Colonic mucosa (tissue), 4 donors: ENCODE results near the gene NXT1. TPM values are rescaled to one million over a fixed set of nuclear protein-coding genes. Genes with fewer than 3 reads are reported as not detected.

Experiments
- DNase-seq: peaks from one replicate; pipeline ENCODE4 v3.0.0-alpha.2; 2020
- H3K27ac ChIP-seq: fragments of 200-600 bp; one replicate; pipeline ENCODE4 v1.8.0; 2021
- H3K27me3 ChIP-seq: fragments of 200-600 bp; one replicate; pipeline ENCODE4 v1.8.0; 2021
- H3K36me3 ChIP-seq: fragments of 200-600 bp; one replicate; pipeline ENCODE4 v1.8.0; 2021
- H3K4me1 ChIP-seq: fragments of 200-600 bp; one replicate; pipeline ENCODE4 v1.8.0; 2021; ENCODE audit warnings: mild to moderate bottlenecking
- H3K4me3 ChIP-seq: fragments of 200-600 bp; one replicate; pipeline ENCODE4 v1.8.0; 2021
- H3K9ac ChIP-seq, 2 donors: one replicate each; pipeline ENCODE4 v1.7.0; 2013; ENCODE audit warnings: control low read depth in 2 of 2, low read depth in 2 of 2, low read length in 2 of 2
- H3K9me3 ChIP-seq: fragments of 200-600 bp; one replicate; pipeline ENCODE4 v1.8.0; 2021
- CTCF ChIP-seq: fragments of 200-600 bp; IDR thresholded peaks from one replicate; pipeline ENCODE4 v1.8.0; 2022; ENCODE audit warnings: antibody characterized with exemption, mild to moderate bottlenecking
- intact Hi-C: fragments of 100-400 bp; cut with DNase I; formaldehyde crosslinking; loops from one replicate; pipeline ENCODE4 v1.14.1; 2022
- total RNA-seq, 2 donors: library from RNA; stranded (reverse); fragmentation: NEBNext Ultra II Directional in 1 of 2; extraction: Animal tissue kit (Norgen Biotek cat#: 25700) in 1 of 2; gene quantifications; one replicate each; pipeline ENCODE4 v1.2.1, GENCODE V29; 2021
- donor health status: healthy.
- donor health status: DM: no; HTN: no; CAD: no.
- donor health status: DM: no; HTN: no; CAD: no.

Gene NXT1
- total RNA-seq, 2 donors from 2014 or later: 12.4 to 16.6 TPM

GRCh38 chr20:23360531-23360930, 9.9 kb downstream of the NXT1 start:
- no peaks in the 10 kb centered on the region for H3K9me3 ChIP-seq
- no peaks in the 10 kb centered on the region for H3K36me3 ChIP-seq
- no peak for TF ChIP-seq CTCF
- intact Hi-C loops: loop anchor here (5.0 kb wide), 1 partner anchor 62 kb away; the partner anchor contains the start of gene NAPB
- peak overlapping the region; percentile 98 for H3K27ac ChIP-seq
- no peak overlapping the region for H3K9ac ChIP-seq
- H3K27me3 ChIP-seq: no peaks in the 10 kb centered on the region
- no peak for DNase-seq
- peaks cover 12% of the 10 kb centered on the region for H3K4me1 ChIP-seq
- no peak overlapping the region for H3K4me3 ChIP-seq

- Histone ChIP-seq H3K4me1 (peaks cover 12% of the 10 kb centered on the region), H3K9ac (peak overlapping the region; percentile 93 to 96), H3K27me3 (no peaks in the 10 kb centered on the region), H3K9me3 (no peaks in the 10 kb centered on the region), H3K4me3 (peak overlapping the region; percentile 63), H3K27ac (peak overlapping the region; percentile 98), H3K36me3 (no peaks in the 10 kb centered on the region)
- no peak for TF ChIP-seq CTCF
- peak; percentile 29 for DNase-seq
- intact Hi-C loops: loop anchor here (5.0 kb wide), 1 partner anchor 61 kb away; the partner anchor contains the start of gene NAPB
Observed at GRCh38 chr20:23361119-23361475, 10.5 kb downstream of the NXT1 start.

- Histone ChIP-seq H3K4me1 (peaks cover 12% of the 10 kb centered on the region), H3K4me3 (peak within 1 kb of the TSS; percentile 79), H3K27me3 (no peaks in the 10 kb centered on the region), H3K36me3 (no peaks in the 10 kb centered on the region), H3K9ac (peak within 1 kb of the TSS; percentile 93 to 96), H3K27ac (peak within 1 kb of the TSS; percentile 98), H3K9me3 (no peaks in the 10 kb centered on the region)
- TF ChIP-seq CTCF: no peak
- intact Hi-C loops: loop anchor here (5.0 kb wide), 1 partner anchor 61 kb away; the partner anchor contains the start of gene NAPB
- DNase-seq: peak; percentile 97
Observed at GRCh38 chr20:23361476-23362391, 11.1 kb downstream of the NXT1 start, which contains the start of gene GZF1. Gene GZF1, plus strand, starts transcription at chr20:23362182. Its CDS starts 2,202 bp downstream, at chr20:23364384.

- Histone ChIP-seq H3K27me3 (no peaks in the 10 kb centered on the region), H3K4me3 (peak overlapping the region; percentile 79), H3K27ac (peak overlapping the region; percentile 89), H3K4me1 (peaks cover 12% of the 10 kb centered on the region), H3K9me3 (no peaks in the 10 kb centered on the region), H3K9ac (peak overlapping the region; percentile 85 to 88), H3K36me3 (no peaks in the 10 kb centered on the region)
- DNase-seq: peak; percentile 46
- TF ChIP-seq CTCF: no peak
- intact Hi-C loops: loop anchor here (5.0 kb wide), 1 partner anchor 60 kb away; the partner anchor contains the start of gene NAPB
Observed at GRCh38 chr20:23362392-23363256, 12.0 kb downstream of the NXT1 start.

GRCh38 chr20:23363257-23363649, 12.7 kb downstream of the NXT1 start:
- Histone ChIP-seq H3K27ac (no peak overlapping the region), H3K36me3 (no peaks in the 10 kb centered on the region), H3K4me3 (peak overlapping the region; percentile 79), H3K9me3 (no peaks in the 10 kb centered on the region), H3K9ac (peak overlapping the region in 1 of 2 donors; percentile 13), H3K4me1 (peaks cover 12% of the 10 kb centered on the region), H3K27me3 (no peaks in the 10 kb centered on the region)
- intact Hi-C loops: loop anchor here (5.0 kb wide), 1 partner anchor 59 kb away; the partner anchor contains the start of gene NAPB
- DNase-seq: no peak
- no peak for TF ChIP-seq CTCF
